Ascending aorta (tissue), 2 donors: ENCODE data around the gene LRRC32. TPM values are rescaled to one million over a fixed set of nuclear protein-coding genes. Genes with fewer than 3 reads are reported as not detected.

Experiments
- DNase-seq, 2 donors: peaks; one replicate each; pipeline ENCODE4 v3.0.0-alpha.2; 2019; ENCODE audit warnings: low spot score in 2 of 2
- H3K27ac ChIP-seq, 2 donors: fragments of 200-600 bp; sonication (generic); one replicate each; pipeline ENCODE4 v1.5.1; 2016 to 2017; ENCODE audit warnings: mild to moderate bottlenecking in 1 of 2
- H3K27me3 ChIP-seq: fragments of 200-600 bp; sonication (generic); one replicate; pipeline ENCODE4 v1.5.1; 2017
- H3K36me3 ChIP-seq, 2 donors: fragments of 200-600 bp; sonication (generic); one replicate each; pipeline ENCODE4 v1.5.1; 2016
- H3K4me1 ChIP-seq, 2 donors: fragments of 200-600 bp; sonication (generic); one replicate each; pipeline ENCODE4 v1.5.1; 2016 to 2017; ENCODE audit warnings: mild to moderate bottlenecking in 1 of 2
- H3K4me3 ChIP-seq, 2 donors: fragments of 200-600 bp; sonication (generic); one replicate each; pipeline ENCODE4 v1.5.1; 2016 to 2017; ENCODE audit warnings: mild to moderate bottlenecking in 1 of 2
- H3K9me3 ChIP-seq, 2 donors: fragments of 200-600 bp; sonication (generic); one replicate each; pipeline ENCODE4 v1.5.1; 2016
- intact Hi-C: fragments of 100-400 bp; cut with DNase I; formaldehyde crosslinking; loops from one replicate; pipeline ENCODE4 v1.15.1; 2023
- total RNA-seq: library from RNA; depleted of rRNA; stranded (reverse); fragments of >200 nt; gene quantifications from one replicate; pipeline ENCODE4 v1.1.0, GENCODE V29; 2016
- TF ChIP-seq, protein P1 (sequence below), 3 experiments: fragments of 200-600 bp in 2 of 3; fragments of 450-650 bp in 1 of 3; sonication (generic) in 2 of 3; IDR thresholded peaks; one replicate each; pipeline ENCODE4 v1.5.1; 2016 to 2019; ENCODE audit warnings: antibody characterized with exemption in 3 of 3, mild to moderate bottlenecking in 1 of 3, moderate library complexity in 1 of 3

LRRC32 gene
- total RNA-seq, 1 donor from 2014 or later, result 280 TPM

DNA sequence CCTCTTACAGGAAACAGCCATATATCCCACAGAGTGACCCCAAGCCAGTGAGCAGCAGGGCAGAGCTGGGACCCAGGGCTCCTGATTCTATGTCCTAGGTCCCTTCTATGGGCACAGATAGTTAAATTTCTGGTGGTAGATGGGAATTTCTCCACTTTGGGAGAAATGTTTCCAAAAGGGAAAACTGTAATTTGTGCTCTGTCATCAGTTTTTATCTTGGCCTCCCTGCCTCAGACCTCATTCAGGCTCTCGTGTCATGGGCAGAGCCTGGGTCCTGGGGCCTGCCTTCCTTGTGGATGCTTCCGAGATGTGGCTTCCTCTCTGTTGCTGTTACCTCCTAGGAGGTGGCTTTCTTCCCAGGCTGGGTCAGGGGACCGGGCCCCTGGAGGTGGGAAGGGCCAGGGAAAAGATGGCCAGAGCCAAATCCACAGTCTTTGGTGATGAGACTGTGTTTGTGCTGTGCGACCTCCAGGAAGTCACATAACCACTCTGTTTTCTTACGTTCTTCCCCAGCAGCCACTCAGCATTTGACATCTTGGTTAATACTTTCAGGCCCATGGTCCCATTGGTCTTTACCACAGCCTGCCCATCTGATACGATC lies 8.6 kb downstream of the LRRC32 start:
- Histone ChIP-seq H3K4me3 (no peak overlapping the region), H3K36me3 (peaks cover 33 to 81% of the 10 kb centered on the region in 2 donors), H3K9me3 (no peaks in the 10 kb centered on the region), H3K4me1 (peaks cover 6 to 26% of the 10 kb centered on the region in 2 donors), H3K27ac (peak overlapping the region; percentile 39 to 48), H3K27me3 (no peaks in the 10 kb centered on the region)
- TF ChIP-seq, protein P1, sequence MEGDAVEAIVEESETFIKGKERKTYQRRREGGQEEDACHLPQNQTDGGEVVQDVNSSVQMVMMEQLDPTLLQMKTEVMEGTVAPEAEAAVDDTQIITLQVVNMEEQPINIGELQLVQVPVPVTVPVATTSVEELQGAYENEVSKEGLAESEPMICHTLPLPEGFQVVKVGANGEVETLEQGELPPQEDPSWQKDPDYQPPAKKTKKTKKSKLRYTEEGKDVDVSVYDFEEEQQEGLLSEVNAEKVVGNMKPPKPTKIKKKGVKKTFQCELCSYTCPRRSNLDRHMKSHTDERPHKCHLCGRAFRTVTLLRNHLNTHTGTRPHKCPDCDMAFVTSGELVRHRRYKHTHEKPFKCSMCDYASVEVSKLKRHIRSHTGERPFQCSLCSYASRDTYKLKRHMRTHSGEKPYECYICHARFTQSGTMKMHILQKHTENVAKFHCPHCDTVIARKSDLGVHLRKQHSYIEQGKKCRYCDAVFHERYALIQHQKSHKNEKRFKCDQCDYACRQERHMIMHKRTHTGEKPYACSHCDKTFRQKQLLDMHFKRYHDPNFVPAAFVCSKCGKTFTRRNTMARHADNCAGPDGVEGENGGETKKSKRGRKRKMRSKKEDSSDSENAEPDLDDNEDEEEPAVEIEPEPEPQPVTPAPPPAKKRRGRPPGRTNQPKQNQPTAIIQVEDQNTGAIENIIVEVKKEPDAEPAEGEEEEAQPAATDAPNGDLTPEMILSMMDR (IDR thresholded peaks at IDR 0.05), result no peak
- DNase-seq, result no peak
- intact Hi-C loops, result no loop called here

DNA sequence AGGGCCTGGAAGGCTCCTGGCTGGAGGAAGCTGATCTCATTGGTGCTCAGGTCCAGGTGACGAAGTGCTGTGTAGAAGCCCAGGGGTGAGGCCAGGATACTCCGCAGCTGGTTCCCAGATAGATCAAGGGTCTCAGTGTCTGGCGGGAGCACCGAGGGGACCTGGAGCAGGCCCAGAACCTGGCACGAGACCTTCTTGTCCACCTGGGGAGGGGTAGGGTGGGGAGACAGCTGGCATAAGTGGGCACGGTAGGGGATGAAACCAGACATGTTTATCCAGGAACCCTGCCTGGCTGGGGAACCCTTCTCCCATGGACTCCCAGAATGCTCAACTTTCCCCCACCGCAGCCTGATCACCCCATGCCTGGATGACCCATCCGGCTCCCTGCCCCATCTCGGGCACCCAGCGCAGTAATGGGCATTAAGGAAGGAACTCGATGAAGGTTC lies 9.2 kb downstream of the LRRC32 start:
- TF ChIP-seq, protein P1 (IDR thresholded peaks at IDR 0.05), result no peak
- Histone ChIP-seq H3K9me3 (no peaks in the 10 kb centered on the region), H3K4me3 (no peak overlapping the region), H3K27me3 (no peaks in the 10 kb centered on the region), H3K4me1 (peaks cover 12 to 26% of the 10 kb centered on the region in 2 donors), H3K27ac (peak overlapping the region in 1 of 2 donors; percentile 48), H3K36me3 (peaks cover 33 to 81% of the 10 kb centered on the region in 2 donors)
- intact Hi-C loops, result no loop called here
- DNase-seq, result no peak

DNA sequence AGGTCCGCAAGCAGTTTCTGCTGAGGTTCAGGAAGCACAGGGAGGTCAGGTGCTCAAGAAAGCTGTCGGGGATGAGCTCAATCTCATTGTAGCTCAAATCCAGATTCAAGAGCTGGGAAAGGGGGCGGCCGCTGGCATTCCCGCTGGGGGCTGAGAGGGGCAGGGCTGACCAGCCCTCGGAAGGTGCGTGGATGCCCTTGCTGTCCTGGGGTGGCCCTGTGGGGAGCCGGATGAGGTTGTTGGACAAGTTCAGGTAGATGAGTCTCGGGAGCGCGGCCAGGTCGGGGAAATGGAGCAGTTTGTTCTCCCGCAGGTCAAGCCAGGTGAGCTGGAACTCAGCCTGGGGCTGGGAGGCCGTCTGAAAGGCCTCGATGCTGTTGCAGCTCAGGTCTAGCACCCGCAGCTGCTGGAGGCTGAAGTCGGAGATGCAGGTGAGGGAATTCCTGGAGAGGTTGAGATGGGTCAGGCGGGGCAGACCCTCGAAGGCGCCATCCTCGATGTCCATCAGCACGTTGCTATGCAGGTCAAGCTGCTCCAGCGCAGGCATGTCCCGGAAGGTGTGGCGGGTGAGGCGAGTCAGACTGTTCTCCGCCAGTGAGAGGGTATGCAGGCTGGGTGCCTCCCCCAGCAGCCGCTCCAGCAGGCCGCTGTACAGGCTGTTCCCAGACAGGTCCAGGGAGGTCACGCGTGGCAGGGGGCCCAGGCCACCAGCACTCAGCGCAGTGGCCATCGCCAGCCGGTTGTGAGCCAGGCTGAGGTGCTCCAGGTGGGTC lies 9.8 kb downstream of the LRRC32 start:
- peak overlapping the region; percentile 9 to 52 for H3K27ac ChIP-seq
- DNase-seq, result no peak
- intact Hi-C loops, result no loop called here
- H3K27me3 ChIP-seq, result no peaks in the 10 kb centered on the region
- TF ChIP-seq, protein P1 (IDR thresholded peaks at IDR 0.05), result no peak
- H3K36me3 ChIP-seq, result peaks cover 33 to 79% of the 10 kb centered on the region in 2 donors
- H3K4me3 ChIP-seq, result no peak overlapping the region
- H3K9me3 ChIP-seq, result no peaks in the 10 kb centered on the region
- peaks cover 10 to 26% of the 10 kb centered on the region in 2 donors for H3K4me1 ChIP-seq

DNA sequence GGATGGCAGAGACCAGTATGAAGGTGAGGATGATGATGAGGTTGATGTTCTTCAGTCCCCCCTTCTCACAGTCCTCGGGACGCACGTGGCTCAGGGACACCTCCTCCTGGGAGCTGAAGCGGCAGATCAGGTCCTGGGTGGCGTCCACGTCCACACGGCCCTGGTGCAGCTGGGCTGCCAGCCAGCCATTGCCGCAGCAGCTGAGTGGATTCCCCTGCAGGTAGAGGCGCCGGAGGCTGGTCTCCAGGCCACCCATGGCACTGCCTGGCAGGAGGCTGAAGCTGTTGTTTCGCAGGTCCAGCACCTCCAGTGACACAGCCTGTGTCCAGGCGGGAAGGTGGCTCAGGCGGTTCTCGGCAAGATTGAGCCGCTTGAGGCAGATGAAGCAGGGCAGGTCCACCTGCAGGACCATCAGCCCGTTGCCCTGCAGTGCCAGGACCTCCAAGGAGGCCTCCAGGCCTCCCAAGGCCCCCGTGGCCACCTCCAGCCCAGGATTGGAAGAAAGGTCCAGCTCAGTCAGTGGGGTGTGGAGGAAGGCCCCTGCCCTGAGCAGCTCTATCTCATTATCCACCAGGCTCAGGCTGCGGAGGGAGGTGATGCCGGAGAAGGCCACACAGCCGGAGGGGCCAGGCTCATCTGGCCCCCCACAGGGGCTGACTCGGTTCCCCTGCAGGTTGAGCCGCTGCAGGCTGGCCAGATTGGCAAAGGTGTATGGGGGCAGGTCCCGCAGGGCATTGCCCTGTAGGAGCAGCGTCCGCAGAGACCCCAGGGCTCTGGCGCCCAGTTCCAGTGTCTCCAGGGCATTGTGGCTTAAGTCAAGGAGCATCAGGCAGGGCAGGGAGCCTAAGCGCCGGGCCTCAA lies 10.6 kb downstream of the LRRC32 start:
- H3K9me3 ChIP-seq, result no peaks in the 10 kb centered on the region
- DNase-seq, result no peak
- no peak overlapping the region for H3K4me3 ChIP-seq
- peak overlapping the region; percentile 9 to 52 for H3K27ac ChIP-seq
- peaks cover 13 to 31% of the 10 kb centered on the region in 2 donors for H3K4me1 ChIP-seq
- no peaks in the 10 kb centered on the region for H3K27me3 ChIP-seq
- TF ChIP-seq, protein P1 (IDR thresholded peaks at IDR 0.05), result no peak
- intact Hi-C loops, result no loop called here
- peaks cover 33 to 71% of the 10 kb centered on the region in 2 donors for H3K36me3 ChIP-seq
